K562 (cell line): ENCODE data around the gene EFEMP2. TPM values are rescaled to one million over a fixed set of nuclear protein-coding genes. Genes with fewer than 3 reads are reported as not detected.
A peak's percentile ranks its signal among the peaks of the same experiment; 100 is the strongest.

Source experiments
- ATAC-seq: fragments of 200-7000 bp; cut with Tn5 transposase; 3 replicates; pipeline ENCODE4 v1.9.1; 2020; ENCODE audit warnings: moderate library complexity
- BruUV-seq: library from RNA; stranded (reverse); fragments of 400-500 nt; replicated peaks from 2 replicates; lab custom pipeline; 2021; lab: Mats Ljungman, UMichigan
- CTCF ChIA-PET: fragments of 300-600 bp; formaldehyde crosslinking; extraction: SDS; loops from one replicate; lab custom pipeline; 2021; ENCODE audit warnings: low intra/inter-chr PET ratio; lab: Yijun Ruan, JAX
- POLR2A ChIA-PET: fragments of 300-600, 350-650 bp; sonication (Branson Sonifier 250); formaldehyde crosslinking; extraction: SDS; loops from one replicate; lab custom pipeline; 2021; ENCODE audit warnings: antibody characterized with exemption, inconsistent platforms; lab: Yijun Ruan, JAX
- DNase-seq, 4 experiments: peaks; one replicate each; pipeline versions ENCODE4 v3.0.0 to v3.0.0-alpha.2; 2011 to 2018; ENCODE audit warnings: low spot score in 3 of 4, mixed read lengths in 3 of 4; ENCODE audit errors: extremely low read depth in 1 of 4
- FAIRE-seq: peaks from 2 replicates; lab custom pipeline; 2011; peaks lifted over from hg19 to GRCh38; lab: Jason Lieb, UNC
- H2AFZ ChIP-seq: 2 replicates; pipeline ENCODE4 v1.6.0; 2011; ENCODE audit warnings: low read depth, low read length, control low read depth, inconsistent platforms
- H3K27ac ChIP-seq: fragments of 200-600 bp; 3 replicates; pipeline ENCODE4 v1.8.0; 2011; ENCODE audit warnings: low read depth, mild to moderate bottlenecking, control low read depth, inconsistent platforms, low read length, moderate library complexity, mixed read lengths; ENCODE audit errors: extremely low read depth
- H3K27me3 ChIP-seq, 2 experiments: fragments of 300-600 bp in 1 of 2; 2 replicates in 1 of 2; 3 replicates in 1 of 2; pipeline versions ENCODE4 v1.6.0 to v1.8.0; 2011; ENCODE audit warnings: inconsistent platforms in 2 of 2, low read length in 2 of 2, mild to moderate bottlenecking in 1 of 2, mixed read lengths in 1 of 2, moderate library complexity in 1 of 2; ENCODE audit not compliant: control insufficient read depth in 2 of 2, insufficient read depth in 2 of 2
- H3K36me3 ChIP-seq: fragments of 300-600 bp; 3 replicates; pipeline ENCODE4 v1.8.0; 2011; ENCODE audit warnings: mild to moderate bottlenecking, low read length, inconsistent platforms; ENCODE audit not compliant: control insufficient read depth, insufficient read depth
- H3K4me1 ChIP-seq, 2 experiments: fragments of 200-600 bp in 1 of 2; replicated peaks in 1 of 2; 2 replicates in 1 of 2; 3 replicates in 1 of 2; pipeline versions ENCODE4 v1.5.1 to v1.8.0; 2011; ENCODE audit warnings: inconsistent platforms in 2 of 2, low read length in 2 of 2, mild to moderate bottlenecking in 1 of 2, mixed read lengths in 1 of 2, moderate library complexity in 1 of 2; ENCODE audit not compliant: control insufficient read depth in 2 of 2, insufficient read depth in 2 of 2
- H3K4me2 ChIP-seq: 2 replicates; pipeline ENCODE4 v1.6.1; 2011; ENCODE audit warnings: low read length, control low read depth, inconsistent platforms, mixed read lengths; ENCODE audit not compliant: insufficient read depth
- H3K4me3 ChIP-seq: fragments of 200-600 bp; sonication (generic), shearing (Covaris generic); 2 replicates; pipeline ENCODE4 v1.5.1; 2016; ENCODE audit warnings: control low read depth, inconsistent platforms
- H3K79me2 ChIP-seq: fragments of 200-600 bp; 3 replicates; pipeline ENCODE4 v1.8.0; 2011; ENCODE audit warnings: low read length, inconsistent platforms; ENCODE audit not compliant: control insufficient read depth, insufficient read depth
- H3K9ac ChIP-seq, 2 experiments: 2 replicates each; pipeline versions ENCODE4 v1.6.0 to v1.6.1; 2011; ENCODE audit warnings: low read depth in 2 of 2, low read length in 2 of 2, control low read depth in 1 of 2, inconsistent platforms in 1 of 2, mild to moderate bottlenecking in 1 of 2, mixed read lengths in 1 of 2; ENCODE audit not compliant: insufficient read depth in 1 of 2
- H3K9me1 ChIP-seq: one replicate; pipeline ENCODE4 v1.6.0; 2011; ENCODE audit warnings: inconsistent platforms, mild to moderate bottlenecking, low read length, moderate library complexity; ENCODE audit not compliant: control insufficient read depth, insufficient read depth
- H3K9me3 ChIP-seq: replicated peaks from 2 replicates; pipeline ENCODE4 v1.5.1; 2011; ENCODE audit warnings: low read depth, low read length, inconsistent platforms; ENCODE audit not compliant: control insufficient read depth, insufficient read depth
- H4K20me1 ChIP-seq: replicated peaks from 2 replicates; pipeline ENCODE4 v1.6.1; 2011; ENCODE audit warnings: low read length, inconsistent platforms, mixed read lengths; ENCODE audit not compliant: control insufficient read depth, insufficient read depth
- FOXM1 ChIP-seq, 2 experiments: fragments of 450-650 bp in 1 of 2; sonication (generic) in 1 of 2; formaldehyde crosslinking in 1 of 2; IDR thresholded peaks; 2 replicates each; pipeline versions ENCODE4 v1.6.1 to v1.9.0; 2017 to 2022; ENCODE audit warnings: low read depth in 2 of 2, mild to moderate bottlenecking in 2 of 2, missing genetic modification reagents in 1 of 2, moderate library complexity in 1 of 2
- GTF2E2 ChIP-seq: fragments of 200-800 bp; sonication (Bioruptor generic); IDR thresholded peaks from 2 replicates; pipeline ENCODE4 v1.6.1; 2016; ENCODE audit warnings: missing genetic modification characterization, missing compliant biosample characterization
- KDM5B ChIP-seq: fragments of 200-600 bp; sonication (generic); IDR thresholded peaks from 2 replicates; pipeline ENCODE4 v1.6.1; 2012; ENCODE audit warnings: low read depth, mild to moderate bottlenecking, moderate library complexity, low read length, control low read depth, inconsistent platforms; ENCODE audit not compliant: insufficient replicate concordance
- MEF2A ChIP-seq: IDR thresholded peaks from 2 replicates; pipeline ENCODE4 v1.6.1; 2011; ENCODE audit warnings: low read depth, mild to moderate bottlenecking, low read length, moderate library complexity; ENCODE audit not compliant: control insufficient read depth
- NEUROD1 ChIP-seq: fragments of 150-350 bp; IDR thresholded peaks from 2 replicates; pipeline ENCODE4 v1.6.1; 2014; ENCODE audit warnings: borderline replicate concordance, low read length, low read depth; ENCODE audit not compliant: partially characterized antibody
- PHB ChIP-seq: fragments of 250-450 bp; sonication (Bioruptor Pico); IDR thresholded peaks from 2 replicates; pipeline ENCODE4 v1.5.0; 2021
- PHF21A ChIP-seq: fragments of 450-650 bp; IDR thresholded peaks from 2 replicates; pipeline ENCODE4 v1.6.1; 2017; ENCODE audit warnings: low read depth, borderline replicate concordance
- PTTG1 ChIP-seq: fragments of 450-650 bp; IDR thresholded peaks from 2 replicates; pipeline ENCODE4 v1.6.1; 2016; ENCODE audit warnings: low read depth, mild to moderate bottlenecking, missing genetic modification characterization, missing compliant biosample characterization
- RBM39 ChIP-seq: fragments of 200-400 bp; formaldehyde crosslinking; optimal IDR thresholded peaks from 2 replicates; pipeline ENCODE3; 2018; ENCODE audit warnings: low read depth, low read length
- TBL1XR1 ChIP-seq, 2 experiments: IDR thresholded peaks; 2 replicates each; pipeline ENCODE4 v1.6.1; 2012; ENCODE audit warnings: improper control_type of control experiment in 2 of 2, low read length in 2 of 2, mild to moderate bottlenecking in 1 of 2
- U2AF1 ChIP-seq: fragments of 200-400 bp; formaldehyde crosslinking; optimal IDR thresholded peaks from 2 replicates; pipeline ENCODE3; 2017; ENCODE audit warnings: mild to moderate bottlenecking, low read depth, low read length, moderate library complexity
- ZNF766 ChIP-seq: fragments of 200-800 bp; sonication (Bioruptor generic); conservative IDR thresholded peaks from 2 replicates; pipeline ENCODE4 v1.6.1; 2016; ENCODE audit warnings: missing genetic modification characterization, missing compliant biosample characterization
- WGBS: fragments of 100-300 bp; shearing (Covaris generic); methylation state at CpG from one replicate; pipeline ENCODE4 v1.1.6; 2016; ENCODE audit warnings: low coverage, mixed read lengths; ENCODE audit not compliant: insufficient coverage; ENCODE audit errors: missing lambda C conversion rate; 5-methylcytosine and 5-hydroxymethylcytosine counted together
- in situ Hi-C: fragments of 300-500 bp; cut with MboI; formaldehyde crosslinking; loops from 4 replicates; pipeline ENCODE4 v1.15.0; 2018; ENCODE audit warnings: inconsistent platforms, mixed read lengths
- intact Hi-C: fragments of 100-400 bp; cut with micrococcal nuclease; formaldehyde crosslinking; loops from 2 replicates; pipeline ENCODE4 v1.14.2; 2022
- polyA plus RNA-seq, 8 experiments: library from polyadenylated mRNA; depleted of rRNA in 4 of 8; stranded (reverse) in 5 of 8; unstranded in 3 of 8; fragments of >200 nt; fragmentation: Nextera tagmentation in 2 of 8; fragmentation: Illumina TruSeq in 1 of 8; extraction: Ambion mirVana in 2 of 8; extraction: Trizol in 1 of 8; gene quantifications; 2 replicates each; pipeline versions ENCODE4 v1.2.1 to v1.2.3, GENCODE V29; 2011 to 2014; ENCODE audit warnings: inconsistent platforms in 1 of 8, missing spikeins in 1 of 8
- total RNA-seq, 7 experiments: library from RNA; depleted of rRNA in 6 of 7; stranded (reverse); fragments of >200 nt in 6 of 7; fragmentation: Illumina TruSeq in 2 of 7; extraction: Trizol in 2 of 7; gene quantifications; 2 replicates each; pipeline versions ENCODE4 v1.2.1 to v1.2.3, GENCODE V29; 2011 to 2021; ENCODE audit warnings: low replicate concordance in 1 of 7
- TF ChIP-seq, protein P1 (sequence below): fragments of 450-650 bp; IDR thresholded peaks from 2 replicates; pipeline ENCODE4 v1.6.1; 2018; ENCODE audit not compliant: partially characterized antibody
- TF ChIP-seq, protein P2 (sequence below): fragments of 450-650 bp; IDR thresholded peaks from 2 replicates; pipeline ENCODE4 v1.6.1; 2016; ENCODE audit warnings: mild to moderate bottlenecking

EFEMP2 gene
- total and polyA plus RNA-seq, 9 of the 15 experiments (the other 6 are each of a cell fraction or from before 2014, with no cell fraction given) = 0.07 to 2.9 (median 0.69) TPM; not detected in 1

DNA sequence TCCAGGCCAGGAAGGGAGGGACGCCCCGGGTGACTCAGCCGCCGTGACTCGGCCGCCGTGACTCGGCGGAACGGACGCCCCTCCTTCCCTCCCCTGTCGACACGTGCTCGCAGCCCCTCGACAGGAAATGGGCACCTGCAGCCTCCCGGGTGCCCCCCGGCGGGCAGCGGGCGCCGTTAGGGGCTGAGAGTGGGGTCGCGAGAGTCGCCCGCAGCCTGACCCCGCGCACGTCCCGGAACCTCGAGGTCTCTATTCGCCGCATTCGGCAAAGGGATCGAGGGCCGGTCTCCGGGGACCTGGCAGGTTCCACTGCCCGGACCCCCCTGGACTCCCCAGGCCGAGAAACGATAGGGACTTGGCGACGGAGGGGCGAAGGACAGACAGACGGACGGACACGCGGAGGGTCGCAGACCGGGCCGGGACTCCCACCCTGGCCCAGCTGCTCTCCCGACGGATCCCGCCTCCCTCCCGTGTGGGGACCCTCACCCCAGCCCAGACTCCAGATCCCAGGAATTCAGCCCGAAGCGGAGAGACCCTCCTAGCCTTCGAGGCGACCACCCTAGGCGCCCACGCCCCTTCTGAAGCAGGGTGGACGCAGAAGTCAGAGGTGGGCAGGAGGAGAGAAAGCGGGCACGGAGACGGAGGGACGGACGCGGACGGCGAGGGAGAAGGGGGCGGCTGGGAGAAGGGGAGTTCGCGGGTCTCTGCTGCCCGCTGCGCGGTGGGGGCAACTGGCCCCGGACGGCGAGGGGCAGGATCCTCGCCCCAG is 26.9 kb upstream of the EFEMP2 start:
- H4K20me1 ChIP-seq = peaks cover 15% of the 10 kb centered on the region
- in situ Hi-C loops = no loop called here
- intact Hi-C loops = loop anchor here (5.0 kb wide), 1 partner anchor 42 kb away; the partner anchor contains the start of gene CFL1
- ChIA-PET POLR2A (interaction anchor here (1.0 to 8.0 kb wide), 17 partner anchors 7 to 326 kb away, joined by 3 to 136 read pairs (median 7); partner anchors contain the start of genes CCDC85B, CFL1, FIBP and KAT5), CTCF (interaction anchor here (0.6 kb wide), 1 partner anchor 123 kb away, joined by 5 read pairs; no protein-coding TSS in a partner anchor)
- peak overlapping the region; percentile 58 for H2AFZ ChIP-seq
- H3K4me3 ChIP-seq = peak overlapping the region; percentile 89
- no peaks in the 10 kb centered on the region for H3K9me1 ChIP-seq
- no peaks in the 10 kb centered on the region for H3K27me3 ChIP-seq
- peak; percentile 82 for ATAC-seq
- H3K9ac ChIP-seq = peak overlapping the region; percentile 100
- no peaks in the 10 kb centered on the region for H3K9me3 ChIP-seq
- WGBS = under 1% methylated on average over 54 of the region's 78 CpGs
- H3K4me2 ChIP-seq = peak overlapping the region; percentile 99
- no peak for FAIRE-seq
- H3K27ac ChIP-seq = peak overlapping the region; percentile 100
- peak; percentile 81 to 91 (median 86) for DNase-seq
- peaks cover 46% of the 10 kb centered on the region for H3K36me3 ChIP-seq
- peaks cover 42 to 72% of the 10 kb centered on the region in 2 experiments for H3K4me1 ChIP-seq
- BruUV-seq = TSS peak; percentile 57
- peaks cover 52% of the 10 kb centered on the region for H3K79me2 ChIP-seq
- TF ChIP-seq KDM5B (peak; percentile 62), TBL1XR1 (IDR thresholded peaks at IDR 0.05; ENCODE audit: low read length in 2 of 2) (peak in 1 of 2 experiments; percentile 27; a peak in 2 of 4 replicates), PTTG1 (no peak), PHF21A (no peak; the same call in 1 of the 2 replicates), U2AF1 (peak; percentile 99), NEUROD1 (peak; percentile 76), RBM39 (peak; percentile 87), PHB (CRISPR knock-in tag) (peak; percentile 9; the same call in 1 of the 2 replicates), GTF2E2 (peak; percentile 15; the same call in 1 of the 2 replicates), FOXM1 (IDR thresholded peaks at IDR 0.05; ENCODE audit: low read depth) (no peak), FOXM1 (CRISPR knock-in tag; IDR thresholded peaks at IDR 0.05; ENCODE audit: low read depth) (peak; percentile 75; the same call in 1 of the 2 replicates), ZNF766 (CRISPR knock-in tag) (no peak), MEF2A (no peak)
- TF ChIP-seq, protein P1, sequence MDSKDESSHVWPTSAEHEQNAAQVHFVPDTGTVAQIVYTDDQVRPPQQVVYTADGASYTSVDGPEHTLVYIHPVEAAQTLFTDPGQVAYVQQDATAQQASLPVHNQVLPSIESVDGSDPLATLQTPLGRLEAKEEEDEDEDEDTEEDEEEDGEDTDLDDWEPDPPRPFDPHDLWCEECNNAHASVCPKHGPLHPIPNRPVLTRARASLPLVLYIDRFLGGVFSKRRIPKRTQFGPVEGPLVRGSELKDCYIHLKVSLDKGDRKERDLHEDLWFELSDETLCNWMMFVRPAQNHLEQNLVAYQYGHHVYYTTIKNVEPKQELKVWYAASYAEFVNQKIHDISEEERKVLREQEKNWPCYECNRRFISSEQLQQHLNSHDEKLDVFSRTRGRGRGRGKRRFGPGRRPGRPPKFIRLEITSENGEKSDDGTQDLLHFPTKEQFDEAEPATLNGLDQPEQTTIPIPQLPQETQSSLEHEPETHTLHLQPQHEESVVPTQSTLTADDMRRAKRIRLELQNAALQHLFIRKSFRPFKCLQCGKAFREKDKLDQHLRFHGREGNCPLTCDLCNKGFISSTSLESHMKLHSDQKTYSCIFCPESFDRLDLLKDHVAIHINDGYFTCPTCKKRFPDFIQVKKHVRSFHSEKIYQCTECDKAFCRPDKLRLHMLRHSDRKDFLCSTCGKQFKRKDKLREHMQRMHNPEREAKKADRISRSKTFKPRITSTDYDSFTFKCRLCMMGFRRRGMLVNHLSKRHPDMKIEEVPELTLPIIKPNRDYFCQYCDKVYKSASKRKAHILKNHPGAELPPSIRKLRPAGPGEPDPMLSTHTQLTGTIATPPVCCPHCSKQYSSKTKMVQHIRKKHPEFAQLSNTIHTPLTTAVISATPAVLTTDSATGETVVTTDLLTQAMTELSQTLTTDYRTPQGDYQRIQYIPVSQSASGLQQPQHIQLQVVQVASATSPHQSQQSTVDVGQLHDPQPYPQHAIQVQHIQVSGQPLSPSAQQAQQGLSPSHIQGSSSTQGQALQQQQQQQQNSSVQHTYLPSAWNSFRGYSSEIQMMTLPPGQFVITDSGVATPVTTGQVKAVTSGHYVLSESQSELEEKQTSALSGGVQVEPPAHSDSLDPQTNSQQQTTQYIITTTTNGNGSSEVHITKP = peak; percentile 86
- TF ChIP-seq, protein P2, sequence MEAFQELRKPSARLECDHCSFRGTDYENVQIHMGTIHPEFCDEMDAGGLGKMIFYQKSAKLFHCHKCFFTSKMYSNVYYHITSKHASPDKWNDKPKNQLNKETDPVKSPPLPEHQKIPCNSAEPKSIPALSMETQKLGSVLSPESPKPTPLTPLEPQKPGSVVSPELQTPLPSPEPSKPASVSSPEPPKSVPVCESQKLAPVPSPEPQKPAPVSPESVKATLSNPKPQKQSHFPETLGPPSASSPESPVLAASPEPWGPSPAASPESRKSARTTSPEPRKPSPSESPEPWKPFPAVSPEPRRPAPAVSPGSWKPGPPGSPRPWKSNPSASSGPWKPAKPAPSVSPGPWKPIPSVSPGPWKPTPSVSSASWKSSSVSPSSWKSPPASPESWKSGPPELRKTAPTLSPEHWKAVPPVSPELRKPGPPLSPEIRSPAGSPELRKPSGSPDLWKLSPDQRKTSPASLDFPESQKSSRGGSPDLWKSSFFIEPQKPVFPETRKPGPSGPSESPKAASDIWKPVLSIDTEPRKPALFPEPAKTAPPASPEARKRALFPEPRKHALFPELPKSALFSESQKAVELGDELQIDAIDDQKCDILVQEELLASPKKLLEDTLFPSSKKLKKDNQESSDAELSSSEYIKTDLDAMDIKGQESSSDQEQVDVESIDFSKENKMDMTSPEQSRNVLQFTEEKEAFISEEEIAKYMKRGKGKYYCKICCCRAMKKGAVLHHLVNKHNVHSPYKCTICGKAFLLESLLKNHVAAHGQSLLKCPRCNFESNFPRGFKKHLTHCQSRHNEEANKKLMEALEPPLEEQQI = no peak
